Peyer's patch (tissue), 4 donors: ENCODE results near the gene EPHA2. TPM values are rescaled to one million over a fixed set of nuclear protein-coding genes. Genes with fewer than 3 reads are reported as not detected.
A peak's percentile ranks its signal among the peaks of the same experiment; 100 is the strongest.

ENCODE experiments used
- DNase-seq, 3 donors: peaks; one replicate each; pipeline ENCODE4 v3.0.0-alpha.2; 2017 to 2019
- H3K27ac ChIP-seq, 4 donors: fragments of 200-600 bp; sonication (generic); one replicate each; pipeline ENCODE4 v1.5.1; 2016 to 2019
- H3K27me3 ChIP-seq, 2 donors: fragments of 200-600 bp; sonication (generic); one replicate each; pipeline ENCODE4 v1.5.1; 2019
- H3K36me3 ChIP-seq, 3 donors: fragments of 200-600 bp; sonication (generic); one replicate each; pipeline ENCODE4 v1.5.1; 2016 to 2019
- H3K4me1 ChIP-seq, 4 donors: fragments of 200-600 bp; sonication (generic); one replicate each; pipeline ENCODE4 v1.5.1; 2016 to 2019
- H3K4me3 ChIP-seq, 4 donors: fragments of 200-600 bp; sonication (generic); 1 replicate in 3 of 4; 2 replicates in 1 of 4; pipeline ENCODE4 v1.5.1; 2016 to 2019; ENCODE audit warnings: mild to moderate bottlenecking in 1 of 4
- H3K9me3 ChIP-seq, 4 donors: fragments of 200-600 bp; sonication (generic); one replicate each; pipeline ENCODE4 v1.5.1; 2016 to 2019; ENCODE audit warnings: mild to moderate bottlenecking in 1 of 4
- POLR2A ChIP-seq, 2 donors: fragments of 450-650 bp; IDR thresholded peaks; one replicate each; pipeline ENCODE4 v1.5.1; 2017; ENCODE audit warnings: antibody characterized with exemption in 2 of 2, mild to moderate bottlenecking in 2 of 2, moderate library complexity in 2 of 2
- total RNA-seq, 4 donors: library from RNA; depleted of rRNA; stranded (reverse); fragments of >200 nt; gene quantifications; one replicate each; pipeline ENCODE4 v1.1.0, GENCODE V29; 2016
- TF ChIP-seq, protein P1 (sequence below), 6 experiments: fragments of 450-650 bp in 4 of 6; fragments of 200-600 bp in 2 of 6; sonication (generic) in 1 of 6; IDR thresholded peaks; one replicate each; pipeline ENCODE4 v1.5.1; 2017 to 2019; ENCODE audit warnings: antibody characterized with exemption in 6 of 6, mild to moderate bottlenecking in 3 of 6, moderate library complexity in 1 of 6

The EPHA2 gene
- total RNA-seq, 4 donors from 2014 or later: 23.5 to 42.6 (median 35.5) TPM

DNA sequence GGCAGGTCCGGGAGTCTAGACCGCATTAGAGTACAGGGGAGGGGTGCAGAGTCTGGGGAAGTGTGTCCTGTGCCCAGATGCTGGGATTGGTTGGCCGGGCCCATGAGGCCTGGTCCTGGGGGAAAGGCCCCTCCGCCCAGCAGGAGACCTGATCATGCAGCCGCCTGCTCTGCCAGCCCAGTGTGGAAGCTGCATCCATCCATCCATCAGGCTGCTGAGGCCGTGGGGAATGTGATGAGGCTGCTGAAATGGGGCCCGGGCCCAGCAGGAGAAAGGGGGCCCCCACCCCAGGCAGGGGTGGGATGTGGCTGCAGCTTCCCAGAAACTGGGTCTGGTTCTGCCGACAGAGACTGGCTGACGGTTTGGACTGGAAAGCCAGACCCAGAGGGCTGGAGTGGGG, 37.2 kb downstream of the EPHA2 start:
- Histone ChIP-seq H3K27ac (no peak overlapping the region), H3K4me3 (no peak overlapping the region), H3K4me1 (no peaks in the 10 kb centered on the region), H3K9me3 (no peaks in the 10 kb centered on the region), H3K36me3 (peaks cover 0 to 6% (median 0%) of the 10 kb centered on the region in 3 donors), H3K27me3 (no peaks in the 10 kb centered on the region)
- DNase-seq: peak in 1 of 3 donors; percentile 21
- no peak for TF ChIP-seq POLR2A (IDR thresholded peaks at IDR 0.05)
- TF ChIP-seq, protein P1, sequence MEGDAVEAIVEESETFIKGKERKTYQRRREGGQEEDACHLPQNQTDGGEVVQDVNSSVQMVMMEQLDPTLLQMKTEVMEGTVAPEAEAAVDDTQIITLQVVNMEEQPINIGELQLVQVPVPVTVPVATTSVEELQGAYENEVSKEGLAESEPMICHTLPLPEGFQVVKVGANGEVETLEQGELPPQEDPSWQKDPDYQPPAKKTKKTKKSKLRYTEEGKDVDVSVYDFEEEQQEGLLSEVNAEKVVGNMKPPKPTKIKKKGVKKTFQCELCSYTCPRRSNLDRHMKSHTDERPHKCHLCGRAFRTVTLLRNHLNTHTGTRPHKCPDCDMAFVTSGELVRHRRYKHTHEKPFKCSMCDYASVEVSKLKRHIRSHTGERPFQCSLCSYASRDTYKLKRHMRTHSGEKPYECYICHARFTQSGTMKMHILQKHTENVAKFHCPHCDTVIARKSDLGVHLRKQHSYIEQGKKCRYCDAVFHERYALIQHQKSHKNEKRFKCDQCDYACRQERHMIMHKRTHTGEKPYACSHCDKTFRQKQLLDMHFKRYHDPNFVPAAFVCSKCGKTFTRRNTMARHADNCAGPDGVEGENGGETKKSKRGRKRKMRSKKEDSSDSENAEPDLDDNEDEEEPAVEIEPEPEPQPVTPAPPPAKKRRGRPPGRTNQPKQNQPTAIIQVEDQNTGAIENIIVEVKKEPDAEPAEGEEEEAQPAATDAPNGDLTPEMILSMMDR (IDR thresholded peaks at IDR 0.05): no peak

DNA sequence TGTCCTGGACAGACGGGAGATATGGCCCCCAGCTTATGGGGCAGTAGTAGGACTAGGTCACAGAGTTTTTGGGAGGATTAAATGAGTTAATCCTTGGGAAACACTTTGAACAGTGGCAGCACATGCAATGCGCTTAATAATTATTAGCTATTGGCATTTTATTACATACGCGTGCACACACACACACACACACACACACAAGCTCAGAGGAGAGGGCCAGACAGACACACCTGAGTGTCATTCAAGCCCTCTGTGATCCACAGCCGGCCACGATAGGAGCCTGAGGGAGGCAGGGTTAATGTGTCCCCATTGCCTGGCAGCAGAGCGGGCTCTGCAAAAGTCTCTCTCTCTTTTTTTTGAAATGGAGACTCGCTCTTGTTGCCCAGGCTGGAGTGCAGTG, 37.9 kb downstream of the EPHA2 start:
- Histone ChIP-seq H3K9me3 (no peaks in the 10 kb centered on the region), H3K27me3 (no peaks in the 10 kb centered on the region), H3K4me3 (no peak overlapping the region), H3K36me3 (no peaks in the 10 kb centered on the region), H3K27ac (no peak overlapping the region), H3K4me1 (no peaks in the 10 kb centered on the region)
- peak in 1 of 3 donors; percentile 25 for DNase-seq
- TF ChIP-seq, protein P1 (IDR thresholded peaks at IDR 0.05): no peak
- TF ChIP-seq POLR2A (IDR thresholded peaks at IDR 0.05): no peak

DNA sequence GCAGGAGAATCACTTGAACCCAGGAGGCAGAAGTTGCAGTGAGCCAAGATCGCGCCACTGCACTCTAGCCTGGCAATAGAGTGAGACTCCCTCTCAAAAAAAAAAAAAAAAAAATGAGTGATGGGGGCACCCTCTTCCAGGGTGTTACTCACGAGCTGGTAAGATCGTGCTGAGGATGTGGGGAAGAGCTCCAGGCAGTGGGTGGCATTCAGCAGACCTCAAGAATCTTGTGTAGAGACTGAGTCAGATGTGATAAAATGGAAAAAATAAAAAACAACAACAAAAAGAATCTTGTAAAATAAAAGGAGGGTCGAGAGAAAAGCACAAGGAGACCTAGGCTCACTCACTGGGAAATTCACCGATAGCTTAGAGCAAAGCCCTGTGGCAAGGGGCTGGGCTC, 38.5 kb downstream of the EPHA2 start:
- no peaks in the 10 kb centered on the region for H3K4me1 ChIP-seq
- no peak for TF ChIP-seq POLR2A (IDR thresholded peaks at IDR 0.05)
- TF ChIP-seq, protein P1 (IDR thresholded peaks at IDR 0.05): no peak
- no peaks in the 10 kb centered on the region for H3K36me3 ChIP-seq
- no peaks in the 10 kb centered on the region for H3K9me3 ChIP-seq
- no peak for DNase-seq
- no peak overlapping the region for H3K27ac ChIP-seq
- no peak overlapping the region for H3K4me3 ChIP-seq
- no peaks in the 10 kb centered on the region for H3K27me3 ChIP-seq

DNA sequence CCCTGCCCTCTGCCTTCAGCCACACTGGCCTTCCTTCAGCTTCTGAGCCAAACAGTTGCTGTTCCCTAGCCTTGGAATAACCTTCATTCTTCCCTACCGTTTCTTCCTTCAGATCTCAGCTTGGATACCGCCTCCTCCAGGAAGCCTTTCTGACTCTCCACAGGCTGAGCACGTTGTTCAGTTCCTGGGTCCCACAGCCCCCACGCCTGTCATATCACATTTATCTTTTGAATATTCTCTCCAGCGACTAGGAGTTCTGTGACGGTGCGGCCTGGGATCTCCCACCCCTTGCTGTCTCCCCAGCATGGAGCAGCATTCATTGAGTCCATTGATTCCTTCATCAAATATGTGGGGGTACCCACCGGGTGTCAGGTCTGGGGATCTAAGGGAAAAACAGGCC, 39.2 kb downstream of the EPHA2 start:
- no peak for TF ChIP-seq POLR2A (IDR thresholded peaks at IDR 0.05)
- TF ChIP-seq, protein P1 (IDR thresholded peaks at IDR 0.05): no peak
- Histone ChIP-seq H3K9me3 (no peaks in the 10 kb centered on the region), H3K4me3 (no peak overlapping the region), H3K27ac (no peak overlapping the region), H3K27me3 (no peaks in the 10 kb centered on the region), H3K36me3 (no peaks in the 10 kb centered on the region), H3K4me1 (no peaks in the 10 kb centered on the region)
- DNase-seq: peak in 1 of 3 donors; percentile 10

DNA sequence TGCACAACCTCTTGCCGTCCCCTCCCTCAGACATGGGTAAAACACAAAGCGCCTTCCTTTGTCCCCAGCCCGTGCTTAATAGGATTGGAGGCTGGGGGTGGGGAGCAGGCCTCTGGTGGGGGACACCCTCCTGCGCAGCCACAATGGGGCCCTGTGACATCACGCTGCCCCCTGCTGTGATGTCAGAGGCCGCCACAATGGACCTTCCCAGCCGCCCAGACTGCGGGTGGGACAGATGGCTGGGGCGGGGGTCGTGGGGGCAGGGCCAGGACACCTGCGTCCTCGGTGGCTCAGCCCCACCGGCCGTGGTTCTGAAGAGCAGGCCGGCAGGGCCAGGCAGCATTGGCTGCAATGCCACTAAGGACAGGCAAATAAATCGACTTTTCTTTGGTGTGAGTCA, 39.9 kb downstream of the EPHA2 start:
- no peak for TF ChIP-seq POLR2A (IDR thresholded peaks at IDR 0.05)
- H3K9me3 ChIP-seq: no peaks in the 10 kb centered on the region

DNA sequence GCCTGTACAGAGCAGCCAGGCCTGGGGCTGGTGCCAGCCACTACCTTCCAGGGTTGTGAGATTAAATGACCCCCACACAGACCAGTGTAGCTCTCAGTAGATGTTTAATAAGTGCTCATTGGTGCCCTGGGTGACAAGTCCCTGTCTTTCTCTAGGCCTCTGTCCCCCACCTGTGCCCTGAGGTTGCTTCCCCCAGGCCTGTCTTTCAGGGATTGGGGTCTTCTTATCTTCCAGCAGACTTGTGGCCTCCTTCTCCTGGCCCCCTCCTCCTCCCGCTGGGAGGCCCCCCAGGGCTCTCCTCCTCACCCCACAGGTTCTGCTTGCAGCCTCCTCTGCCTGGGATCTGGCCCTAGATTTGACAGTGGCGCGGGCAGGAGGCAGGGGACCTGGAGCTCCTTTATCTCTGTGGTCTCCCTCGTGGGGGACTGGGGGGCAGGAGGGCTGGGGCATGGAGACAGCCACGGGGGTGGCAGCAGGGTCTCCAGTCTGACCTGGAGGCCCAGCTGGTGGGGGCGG, 40.3 kb downstream of the EPHA2 start:
- Histone ChIP-seq H3K27ac (no peak overlapping the region), H3K4me3 (no peak overlapping the region), H3K4me1 (no peaks in the 10 kb centered on the region), H3K36me3 (no peaks in the 10 kb centered on the region), H3K9me3 (no peaks in the 10 kb centered on the region), H3K27me3 (no peaks in the 10 kb centered on the region)
- DNase-seq: peak in 1 of 3 donors; percentile 14
- TF ChIP-seq, protein P1 (IDR thresholded peaks at IDR 0.05): no peak
- TF ChIP-seq POLR2A (IDR thresholded peaks at IDR 0.05): no peak

More for the DNA sequence above, 39.9 kb downstream of the EPHA2 start:
- H3K4me1 ChIP-seq: no peaks in the 10 kb centered on the region
- H3K4me3 ChIP-seq: no peak overlapping the region
- H3K27me3 ChIP-seq: no peaks in the 10 kb centered on the region
- no peak overlapping the region for H3K27ac ChIP-seq
- peak in 1 of 3 donors; percentile 11 for DNase-seq
- H3K36me3 ChIP-seq: no peaks in the 10 kb centered on the region
